GM18909 (cell line): Measurements from ENCODE around the gene POLR2B.
"Not testable (repeated sequence)": the region's sequence is repeated elsewhere in the genome, so short reads cannot be mapped to it uniquely, and the experiment has no call there.

Experiments
- ATAC-seq: cut with Tn5 transposase; IDR thresholded peaks from one replicate; pipeline ENCODE4 v1.9.1; 2021; ENCODE audit warnings: mild to moderate bottlenecking; ENCODE audit not compliant: unreplicated experiment, poor library complexity

The POLR2B gene

DNA sequence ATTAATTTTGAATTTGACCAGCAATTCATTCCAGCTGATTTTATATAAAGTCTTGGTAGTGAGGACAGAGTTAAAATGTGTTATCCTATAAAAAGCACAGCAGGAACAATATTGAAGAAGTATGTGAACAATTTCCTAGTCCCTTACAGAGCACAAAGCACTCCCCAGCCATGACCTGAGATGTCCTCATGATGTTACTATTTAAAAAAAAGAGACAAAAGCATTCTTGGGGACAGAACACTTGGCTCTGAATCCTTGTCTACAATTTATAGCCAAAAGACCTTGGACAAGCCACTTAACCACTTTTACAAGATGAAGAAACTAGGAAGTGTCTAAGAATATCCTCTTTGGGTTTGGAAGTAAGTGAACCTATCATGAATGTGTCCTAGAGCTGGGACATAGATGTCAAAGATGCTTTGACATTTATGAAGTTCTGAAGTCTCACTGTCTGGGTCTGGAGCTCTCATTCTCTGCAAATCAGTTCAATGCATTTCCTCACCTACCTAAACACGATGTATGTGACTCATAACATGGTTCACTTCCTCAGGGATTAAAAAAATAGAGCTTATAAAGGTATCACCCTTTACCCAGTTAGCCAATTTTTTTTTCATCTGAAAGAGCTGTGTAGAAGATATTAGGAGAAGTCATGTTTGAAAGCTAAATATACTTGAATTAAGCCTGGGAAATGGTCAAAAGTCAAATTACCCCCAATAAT, 70.1 kb downstream of the POLR2B start:
- no peak for ATAC-seq

DNA sequence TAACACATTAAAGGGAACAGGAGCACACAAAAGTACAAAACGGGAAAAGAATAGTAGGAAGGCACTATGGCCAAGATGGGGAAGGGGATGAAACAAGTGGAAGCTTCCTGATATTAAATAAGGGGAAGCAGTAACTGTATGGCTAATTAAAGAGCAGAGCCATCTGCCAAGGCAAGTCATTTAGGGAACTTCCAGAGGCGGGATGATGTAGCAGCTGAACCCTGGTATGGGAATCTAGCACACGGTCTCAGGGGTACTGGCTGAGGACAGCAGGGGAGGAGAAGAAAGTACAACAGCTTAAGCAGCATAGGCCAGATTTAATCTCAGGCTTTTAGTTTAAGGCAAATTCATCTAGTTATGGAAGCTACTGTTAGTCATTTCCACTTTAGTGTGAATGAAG, 72.4 kb downstream of the POLR2B start:
- ATAC-seq = no peak

DNA sequence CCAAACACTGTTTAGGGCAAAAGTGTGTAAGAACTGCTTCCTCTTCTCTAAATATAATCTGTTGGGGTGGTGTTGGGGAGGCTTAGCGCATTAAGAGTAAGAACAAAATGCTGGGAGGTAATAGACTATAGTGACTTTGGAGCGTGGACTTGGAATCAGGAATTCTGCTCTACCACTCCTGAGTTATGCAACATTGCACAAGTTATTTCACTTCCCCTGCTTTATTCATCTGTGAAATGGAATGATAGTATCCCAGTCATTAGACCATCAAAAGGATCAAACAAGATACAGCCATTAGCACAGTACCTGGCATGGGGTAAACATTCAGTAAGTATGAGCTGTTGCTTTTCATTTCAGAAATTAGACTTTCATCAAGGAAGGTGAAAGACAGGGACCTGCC, 72.8 kb downstream of the POLR2B start:
- ATAC-seq = no peak

DNA sequence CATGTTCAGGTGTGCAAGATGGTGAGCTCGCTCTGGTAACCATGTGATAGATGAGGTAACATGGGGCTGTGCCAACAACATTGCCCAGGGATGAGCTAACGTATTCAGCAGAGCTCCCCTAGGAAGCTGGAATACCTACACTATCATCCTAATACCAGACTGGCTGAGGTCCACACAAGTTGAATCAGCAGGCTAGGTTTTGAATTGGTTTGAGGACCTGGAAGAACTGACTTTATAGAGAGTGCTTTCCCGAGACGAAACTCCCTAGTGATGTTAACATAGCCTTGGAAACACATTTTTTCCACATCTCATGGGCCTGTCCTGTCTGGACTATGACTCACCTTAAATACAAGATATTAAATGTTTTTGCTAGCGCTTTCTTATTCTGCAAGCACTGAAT, 74.8 kb downstream of the POLR2B start:
- no peak for ATAC-seq

DNA sequence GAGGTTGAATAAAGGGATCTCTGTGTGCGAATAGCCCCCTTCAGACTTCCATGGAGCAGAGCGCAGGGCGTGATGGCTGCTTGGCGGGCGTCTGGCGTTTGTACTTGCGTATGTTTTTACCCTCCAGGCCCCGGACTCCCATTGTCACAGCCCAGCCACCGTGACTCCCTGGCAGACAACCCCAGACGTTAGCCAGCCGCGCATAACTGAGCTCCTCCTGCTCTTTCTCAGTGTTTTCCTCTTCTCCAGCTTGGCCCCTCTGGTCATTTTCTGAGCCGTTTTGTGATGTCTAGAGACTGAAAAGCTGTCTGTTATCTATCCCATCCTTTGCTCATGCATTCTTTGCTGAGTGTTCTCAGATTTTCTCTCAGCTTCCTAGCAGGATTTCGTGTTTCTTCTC, 77.2 kb downstream of the POLR2B start:
- ATAC-seq = no peak

DNA sequence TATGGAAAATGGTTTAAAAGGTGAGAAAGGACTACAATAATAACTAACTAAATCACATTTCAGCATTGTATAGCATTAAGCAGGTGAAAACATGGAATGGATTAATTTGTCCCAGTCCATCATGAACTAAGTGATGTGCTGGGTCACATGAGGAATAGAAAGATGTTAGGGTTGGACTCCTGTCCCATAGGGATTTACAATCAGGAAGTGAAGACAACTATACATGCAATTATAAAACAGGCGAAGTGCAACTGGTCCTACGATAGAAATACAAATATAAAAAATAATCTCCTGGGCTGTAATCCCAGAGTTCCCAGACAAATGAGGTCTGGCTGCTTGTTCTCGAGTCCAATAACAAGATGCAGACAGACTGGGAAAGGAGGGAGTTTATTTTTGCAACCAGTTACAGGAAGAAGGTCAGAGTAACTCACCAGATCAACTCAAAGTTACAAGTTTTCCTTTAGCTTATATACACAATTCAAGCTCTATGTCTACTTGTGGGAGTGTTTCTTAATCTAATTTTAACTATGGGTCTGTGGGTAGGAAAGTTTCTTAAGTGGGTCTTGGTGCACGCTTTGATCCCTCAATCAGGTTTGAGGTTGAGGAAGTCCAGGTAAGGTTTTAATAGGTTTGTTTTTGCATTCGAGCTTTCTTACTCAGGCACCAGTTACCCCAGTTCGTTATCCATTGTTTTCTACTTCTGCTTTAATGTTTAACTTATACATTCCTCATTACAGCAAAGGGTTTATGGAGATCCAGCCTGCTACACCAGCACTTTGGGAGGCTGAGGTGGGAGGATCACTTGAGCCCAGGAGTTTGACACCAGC, 81.4 kb downstream of the POLR2B start:
- ATAC-seq = no peak

DNA sequence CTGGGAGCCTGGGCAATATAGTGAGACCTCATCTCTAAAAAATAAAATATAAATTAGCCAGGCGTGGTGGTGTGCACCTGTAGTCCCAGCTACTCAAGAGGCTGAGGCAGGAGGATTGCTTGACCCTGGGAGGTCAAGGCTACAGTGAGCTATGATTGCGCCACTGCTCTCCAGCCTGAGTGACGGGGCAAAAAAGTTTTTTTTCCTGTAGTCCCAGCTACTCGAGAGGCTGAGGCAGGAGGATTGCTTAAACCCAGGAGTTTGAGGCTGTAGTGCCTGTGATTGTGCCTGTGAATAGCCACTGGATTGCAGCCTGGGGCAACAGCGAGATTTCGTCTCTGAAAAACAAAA, 82.0 kb downstream of the POLR2B start:
- not testable (repeated sequence) for ATAC-seq

DNA sequence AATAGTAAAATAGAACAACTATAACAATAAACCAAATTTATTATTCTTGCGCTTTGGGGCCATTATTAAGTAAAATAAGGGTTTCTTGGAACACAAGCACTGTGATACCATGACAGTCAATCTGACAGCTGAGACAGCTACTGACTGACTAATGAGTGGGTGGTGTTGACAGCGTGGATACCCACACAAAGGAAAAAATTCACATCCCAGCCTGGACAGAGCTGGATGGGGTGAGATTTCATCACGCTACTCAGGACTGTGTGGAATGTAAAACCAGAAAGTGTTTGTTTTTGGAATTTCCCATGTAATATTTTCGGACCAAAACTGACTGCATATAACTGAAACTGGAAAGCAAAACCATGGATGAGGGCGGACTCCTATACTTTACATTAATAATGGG, 82.7 kb downstream of the POLR2B start:
- ATAC-seq = no peak

DNA sequence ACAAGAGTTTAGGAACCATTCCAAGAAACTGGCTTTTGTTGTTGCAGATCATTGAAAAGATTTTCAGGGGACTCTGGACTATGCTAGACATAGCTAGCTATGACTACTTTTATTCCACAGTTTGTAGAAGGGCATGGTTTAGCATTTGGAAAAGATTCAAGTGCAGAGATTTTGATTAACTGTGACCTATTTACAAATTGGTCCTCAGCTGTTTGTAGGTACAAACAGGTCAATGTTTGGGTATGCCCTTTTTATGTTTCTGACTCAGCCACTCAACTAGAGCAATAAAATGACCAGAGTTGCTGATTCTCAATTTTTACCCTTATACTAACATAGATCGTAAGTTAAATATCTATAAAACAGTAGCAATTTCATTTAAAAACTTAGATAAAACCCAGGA, 84.8 kb downstream of the POLR2B start:
- no peak for ATAC-seq

DNA sequence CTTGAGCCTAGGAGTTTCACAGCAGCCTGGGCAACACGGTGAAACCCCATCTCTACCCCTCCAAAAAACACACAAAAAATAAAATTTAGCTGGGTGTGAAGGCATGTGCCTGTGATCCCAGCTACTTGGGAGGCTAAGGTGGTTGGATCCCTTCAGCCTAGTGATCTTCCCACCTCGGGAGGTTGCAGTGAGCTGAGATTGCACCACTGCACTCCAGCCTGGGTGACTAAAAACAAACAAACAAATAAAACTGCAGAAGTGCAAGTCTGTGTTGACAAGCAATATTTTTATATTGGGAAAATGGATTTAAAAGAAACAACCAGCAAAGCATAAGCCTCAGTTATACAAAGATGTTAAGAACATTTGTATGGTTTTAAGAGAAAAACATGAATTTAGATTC, 85.4 kb downstream of the POLR2B start:
- ATAC-seq = no peak

DNA sequence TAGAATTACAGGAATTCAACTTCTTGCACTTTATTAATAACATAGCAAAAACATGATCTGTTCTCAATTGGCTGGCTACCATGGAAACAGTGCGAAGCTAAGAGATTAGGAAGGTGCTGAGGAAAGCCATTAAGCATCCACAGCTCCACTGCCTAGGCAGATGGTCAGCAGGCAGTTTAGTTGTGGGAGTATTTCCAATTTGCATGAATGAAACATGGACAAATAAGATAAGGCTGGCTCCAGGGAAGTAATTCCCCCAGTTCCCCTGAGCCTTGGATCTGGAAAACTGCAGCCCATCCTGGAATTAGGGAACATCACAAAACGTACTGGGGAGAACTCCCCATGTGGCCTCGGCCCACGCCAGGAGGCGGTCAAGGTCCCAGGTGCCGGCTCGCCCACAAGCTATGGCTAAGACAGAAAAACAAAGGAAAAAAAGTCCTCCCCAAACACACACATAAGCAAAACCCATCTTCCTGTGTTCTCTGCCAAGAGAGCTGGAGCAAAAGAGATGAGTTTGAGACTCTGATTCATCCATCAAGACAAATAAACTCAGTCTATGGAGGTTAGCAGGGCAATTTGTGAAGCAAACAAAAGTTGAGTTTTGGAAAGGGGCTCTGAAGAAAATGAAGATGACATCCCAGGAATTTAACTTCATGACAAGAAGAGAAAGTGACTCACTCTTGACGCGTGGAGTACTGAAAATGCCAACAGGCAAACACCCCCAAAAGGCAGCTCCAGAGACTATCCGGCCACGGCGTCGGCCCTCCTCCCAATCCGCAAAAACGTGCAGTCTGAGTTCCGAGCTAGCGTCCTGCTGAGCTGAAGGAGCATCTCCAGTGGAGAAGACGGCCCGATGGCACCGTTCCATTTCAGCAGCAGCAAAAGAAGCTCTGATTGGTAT, 86.4 kb downstream of the POLR2B start:
- no peak for ATAC-seq

DNA sequence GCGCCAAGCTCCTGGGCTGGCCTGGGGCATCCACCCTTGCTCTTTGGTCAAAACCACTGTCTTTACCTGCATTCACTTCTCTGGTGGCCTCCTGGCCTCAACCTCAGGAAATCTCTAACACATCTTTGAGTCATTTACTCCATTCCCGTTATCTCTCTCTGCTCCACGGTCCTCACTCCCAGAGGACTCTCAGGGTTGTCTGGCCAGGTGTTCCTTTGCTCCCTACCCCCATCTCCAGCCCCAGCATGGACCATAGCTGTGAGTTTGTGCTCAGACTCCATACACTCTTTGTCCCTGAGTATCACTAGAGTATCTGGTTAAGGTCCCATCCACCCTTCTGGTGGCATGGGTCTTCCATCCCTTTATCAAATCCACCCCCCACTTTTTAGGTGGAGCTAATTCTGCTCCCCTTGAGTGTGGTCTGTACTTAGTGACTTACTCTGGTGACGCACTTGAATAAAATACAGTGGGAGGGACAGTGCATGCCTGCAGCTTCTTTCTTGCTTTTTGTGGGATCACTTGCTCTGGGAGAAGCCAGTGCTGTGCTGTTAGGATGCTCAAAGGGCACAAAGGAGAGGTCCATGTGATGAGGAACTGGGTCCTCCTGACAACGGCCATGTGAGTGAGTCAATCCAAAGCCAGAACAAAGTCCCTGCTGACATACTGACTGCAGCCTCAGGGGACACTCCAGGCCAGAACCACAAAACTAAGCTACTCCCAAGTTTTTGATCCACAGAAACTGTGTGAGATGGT, 87.2 kb downstream of the POLR2B start:
- no peak for ATAC-seq

DNA sequence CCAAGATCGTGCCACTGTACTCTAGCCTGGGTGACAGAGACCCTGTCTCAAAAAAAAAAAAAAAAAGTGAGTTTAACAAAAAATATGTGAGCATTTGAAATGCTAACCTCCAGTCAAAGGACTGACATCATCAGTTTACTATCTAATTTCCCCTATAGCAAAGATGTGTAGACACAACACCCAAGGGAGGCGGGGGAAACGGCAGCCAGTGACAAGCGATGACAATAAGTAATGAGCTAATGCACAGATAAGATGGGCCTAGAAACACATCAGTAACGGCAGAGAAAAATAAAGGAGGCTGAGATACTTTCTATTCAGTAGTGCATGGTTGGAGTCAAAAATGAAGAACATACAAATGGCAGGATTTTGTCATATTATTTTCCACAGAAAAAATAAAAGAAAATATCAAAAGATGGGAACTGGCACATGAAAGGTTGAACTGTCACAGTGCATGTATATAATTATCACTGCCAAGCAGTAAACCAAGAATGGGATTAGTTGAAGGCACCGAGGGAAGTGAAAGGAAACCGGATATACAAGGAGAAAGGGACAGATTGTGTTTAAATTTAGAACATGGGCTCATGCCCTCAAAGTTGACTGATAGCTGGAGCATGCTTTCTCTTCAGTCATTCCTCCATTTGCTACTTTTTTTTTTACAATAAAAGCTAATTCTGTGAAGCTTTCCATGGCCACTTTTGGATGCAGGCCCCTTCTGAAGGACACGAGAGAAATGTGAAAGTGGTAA, 89.7 kb downstream of the POLR2B start:
- ATAC-seq = no peak

DNA sequence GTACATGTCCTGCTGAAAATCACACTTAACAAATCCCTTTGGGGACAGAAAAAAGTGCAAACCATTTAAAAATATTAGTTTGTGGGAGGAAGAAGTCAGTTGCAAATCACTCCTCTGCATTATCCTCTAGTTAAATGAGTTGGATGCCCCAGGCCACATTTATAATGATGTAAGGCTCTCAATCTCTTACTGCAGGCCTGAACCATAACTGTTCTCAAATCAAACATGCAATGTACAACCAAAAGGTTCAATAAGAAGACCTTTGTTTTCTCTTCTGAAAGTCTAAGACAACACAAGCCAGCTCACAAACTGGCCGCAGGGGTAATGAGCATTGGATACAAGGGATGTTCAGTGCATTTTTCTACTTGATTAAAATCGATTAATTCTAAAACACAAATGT, 91.8 kb downstream of the POLR2B start:
- ATAC-seq = no peak

DNA sequence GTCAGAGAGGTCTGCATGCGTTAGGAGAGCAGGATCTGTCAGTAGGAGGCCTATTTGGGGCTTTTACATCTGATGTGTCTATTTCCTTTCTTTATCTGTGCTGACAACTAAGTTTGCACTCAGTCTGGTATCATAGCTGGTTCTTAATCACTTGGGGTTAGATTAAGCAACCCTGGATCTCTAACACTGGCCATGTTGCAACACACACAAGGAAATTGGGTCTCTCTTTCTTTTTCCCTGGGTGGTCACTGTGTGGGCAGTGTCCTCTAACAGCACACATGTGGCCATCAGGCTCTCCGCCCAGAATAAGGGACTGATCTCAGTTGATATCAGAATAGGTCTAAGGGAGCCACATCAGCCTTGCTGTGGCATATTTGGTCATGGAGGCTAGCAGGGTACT, 92.6 kb downstream of the POLR2B start:
- no peak for ATAC-seq

DNA sequence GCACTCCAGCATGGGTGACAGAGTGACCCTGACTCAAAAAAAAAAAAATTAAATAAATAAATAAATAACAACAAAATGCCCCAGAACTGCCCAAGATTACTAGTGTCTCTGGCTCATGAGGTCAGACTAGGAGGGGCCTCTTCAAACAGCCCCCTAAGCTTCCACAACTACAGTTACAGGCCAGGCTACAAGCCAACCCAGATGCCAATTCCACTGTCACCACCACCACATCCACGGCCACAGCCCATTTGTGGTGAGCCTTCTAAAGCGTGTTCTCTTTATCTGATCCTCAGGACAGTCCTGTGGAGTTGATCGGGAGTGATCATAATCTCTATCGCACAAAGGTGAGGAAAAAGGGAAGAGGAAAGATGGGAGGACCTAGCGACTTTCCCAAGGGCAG, 94.9 kb downstream of the POLR2B start:
- ATAC-seq = no peak

DNA sequence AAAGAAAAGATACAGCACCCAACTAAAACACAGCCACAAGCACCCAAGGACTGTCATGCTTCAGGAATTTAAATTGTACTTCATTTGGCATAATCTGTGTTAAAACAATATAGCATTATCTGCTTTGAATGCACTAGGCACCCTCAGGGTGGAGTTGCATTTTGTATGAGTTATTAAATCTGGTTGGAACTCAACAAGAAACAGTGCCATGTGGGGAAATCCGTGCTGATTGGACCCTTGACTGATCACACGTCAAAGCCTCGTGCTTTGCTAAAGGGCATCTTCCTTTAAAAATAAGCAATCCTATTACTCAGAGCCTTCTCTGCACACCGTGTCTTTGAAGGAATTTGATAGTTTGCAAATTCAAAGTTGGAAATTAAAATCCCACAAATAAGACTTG, 96.0 kb downstream of the POLR2B start:
- ATAC-seq = no peak

DNA sequence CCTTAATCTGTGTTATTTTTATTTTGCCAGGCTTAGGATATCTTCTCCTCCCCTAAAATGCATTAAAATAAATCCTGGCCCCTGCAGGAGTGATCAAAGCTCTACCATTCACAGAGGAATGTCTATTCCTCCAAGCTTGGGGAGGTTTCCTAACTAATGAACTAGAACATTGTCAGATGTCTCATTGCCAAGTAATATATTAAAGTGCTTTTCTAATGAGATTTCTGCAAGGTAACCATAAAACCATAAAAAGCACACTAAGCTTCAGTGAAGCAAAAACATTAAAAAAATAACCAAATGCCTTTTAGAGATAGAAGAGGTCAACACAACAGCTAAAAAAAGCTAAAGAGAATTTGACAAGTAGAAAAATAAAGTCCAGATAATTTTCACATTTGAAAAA, 96.7 kb downstream of the POLR2B start:
- no peak for ATAC-seq

DNA sequence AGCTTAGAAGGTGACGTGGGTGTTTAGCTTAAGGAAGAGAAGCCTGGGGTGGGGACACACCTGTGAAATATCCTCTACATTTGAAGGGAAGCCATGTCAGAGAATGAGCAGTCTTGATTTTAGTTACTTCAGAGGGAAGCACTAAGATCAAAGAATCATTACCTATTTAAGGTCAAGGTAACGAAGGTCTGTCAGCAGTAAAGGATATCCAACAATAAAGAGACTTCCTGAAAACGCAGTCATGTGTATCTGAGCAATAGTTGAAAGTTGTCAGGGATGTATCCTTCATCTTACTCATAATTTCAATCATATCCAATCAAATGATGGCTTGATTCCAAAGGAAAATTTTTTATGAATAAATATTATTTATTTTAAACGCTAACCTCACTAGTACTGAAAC, 98.0 kb downstream of the POLR2B start:
- ATAC-seq = no peak
